LNCAP (cell line): ENCODE results near the gene CAMTA1.

Source experiments
- TF ChIP-seq, protein P1 (sequence below): fragments of 450-650 bp; IDR thresholded peaks from 2 replicates; pipeline ENCODE4 v1.5.1; 2017; ENCODE audit warnings: mild to moderate bottlenecking

The CAMTA1 gene

DNA sequence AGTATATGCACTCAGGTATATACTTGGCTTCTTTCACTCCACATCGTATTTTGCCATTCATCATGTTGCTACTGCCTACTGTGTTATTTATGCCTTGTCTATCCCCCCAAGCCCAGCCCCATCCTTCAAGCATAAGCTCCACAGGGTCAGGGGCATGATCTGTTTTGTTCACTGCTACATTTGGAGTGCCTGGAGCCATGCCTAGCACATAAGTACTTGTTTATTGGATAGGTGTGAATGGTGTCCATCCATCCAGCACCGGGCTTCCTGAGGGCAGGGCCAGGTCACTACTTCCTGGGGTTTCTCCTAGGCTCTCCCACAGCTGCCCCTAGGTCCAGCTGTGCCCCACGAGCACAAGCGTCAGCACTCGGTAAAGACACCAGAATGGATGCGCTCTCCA, 696.8 kb downstream of the CAMTA1 start:
- TF ChIP-seq, protein P1, sequence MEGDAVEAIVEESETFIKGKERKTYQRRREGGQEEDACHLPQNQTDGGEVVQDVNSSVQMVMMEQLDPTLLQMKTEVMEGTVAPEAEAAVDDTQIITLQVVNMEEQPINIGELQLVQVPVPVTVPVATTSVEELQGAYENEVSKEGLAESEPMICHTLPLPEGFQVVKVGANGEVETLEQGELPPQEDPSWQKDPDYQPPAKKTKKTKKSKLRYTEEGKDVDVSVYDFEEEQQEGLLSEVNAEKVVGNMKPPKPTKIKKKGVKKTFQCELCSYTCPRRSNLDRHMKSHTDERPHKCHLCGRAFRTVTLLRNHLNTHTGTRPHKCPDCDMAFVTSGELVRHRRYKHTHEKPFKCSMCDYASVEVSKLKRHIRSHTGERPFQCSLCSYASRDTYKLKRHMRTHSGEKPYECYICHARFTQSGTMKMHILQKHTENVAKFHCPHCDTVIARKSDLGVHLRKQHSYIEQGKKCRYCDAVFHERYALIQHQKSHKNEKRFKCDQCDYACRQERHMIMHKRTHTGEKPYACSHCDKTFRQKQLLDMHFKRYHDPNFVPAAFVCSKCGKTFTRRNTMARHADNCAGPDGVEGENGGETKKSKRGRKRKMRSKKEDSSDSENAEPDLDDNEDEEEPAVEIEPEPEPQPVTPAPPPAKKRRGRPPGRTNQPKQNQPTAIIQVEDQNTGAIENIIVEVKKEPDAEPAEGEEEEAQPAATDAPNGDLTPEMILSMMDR: no peak

DNA sequence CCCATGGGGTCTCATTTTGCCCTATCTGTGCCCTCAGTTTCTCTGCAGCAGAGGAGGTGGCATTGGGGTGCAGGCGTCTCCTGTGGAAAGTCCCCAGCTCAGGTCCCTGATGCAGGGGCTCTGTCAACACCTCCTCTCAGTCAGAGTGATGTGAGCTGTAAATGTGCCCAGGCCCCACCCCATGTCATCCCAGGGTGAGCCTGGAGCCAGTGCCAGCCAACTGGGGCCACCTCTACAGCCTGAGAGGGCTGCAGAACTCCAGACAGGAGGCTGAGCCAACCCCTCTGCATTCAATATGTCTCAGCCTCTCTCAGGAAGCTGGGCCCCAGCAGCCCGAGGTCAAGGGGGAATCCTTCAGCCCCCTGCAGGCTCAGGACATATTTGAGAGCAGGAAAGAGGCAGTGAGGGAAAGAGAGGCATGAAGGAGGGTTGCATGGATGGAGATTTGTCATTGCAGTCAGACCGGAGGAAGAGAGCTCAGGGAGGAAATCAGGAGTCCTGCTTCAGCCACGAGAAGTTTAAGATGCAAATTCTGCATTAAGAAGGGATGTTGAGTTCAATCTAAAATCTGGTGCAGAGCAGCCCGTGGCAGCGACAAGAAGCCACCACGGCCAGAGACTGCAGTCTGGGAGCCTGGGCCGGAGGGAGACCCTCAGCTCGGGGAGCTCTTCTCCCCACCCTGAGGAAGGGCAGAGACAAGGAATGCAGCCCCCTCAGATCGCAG, 697.7 kb downstream of the CAMTA1 start:
- TF ChIP-seq, protein P1: no peak

DNA sequence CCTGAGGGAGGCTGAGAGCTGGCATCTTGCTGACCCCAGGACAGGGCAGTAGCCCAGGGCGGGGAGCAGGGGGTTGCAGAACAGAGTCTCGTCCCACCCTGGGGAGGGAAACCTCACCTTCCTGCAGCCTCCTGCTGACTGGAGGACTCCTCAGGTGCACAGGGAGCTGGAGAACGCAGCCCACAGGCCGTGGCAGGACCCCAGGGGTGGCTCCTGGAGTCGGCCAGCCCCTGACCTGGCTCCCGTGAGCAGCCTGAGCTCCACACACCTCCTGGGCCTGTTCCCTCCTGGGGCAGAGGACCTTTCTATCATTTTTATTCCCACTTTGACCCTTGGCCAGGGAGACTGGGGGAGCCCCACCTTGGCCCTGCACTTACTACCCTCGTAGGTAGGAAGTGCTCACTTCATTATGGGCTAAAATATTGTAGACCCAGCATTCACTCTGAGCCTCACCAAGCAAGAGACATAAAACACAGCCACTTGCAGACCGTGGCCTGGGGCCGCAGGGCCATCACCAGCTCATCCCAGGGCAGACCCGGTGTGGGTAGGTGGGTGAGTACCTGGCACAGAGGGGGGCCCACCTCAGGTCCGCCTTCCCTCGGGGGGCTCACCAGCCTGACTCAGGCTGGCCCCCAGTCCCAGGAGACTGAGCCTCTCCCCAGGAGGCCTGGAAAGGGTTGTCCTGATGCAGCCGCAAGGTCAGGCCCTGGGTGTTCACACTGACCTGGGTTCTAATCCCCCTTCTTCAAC, 698.6 kb downstream of the CAMTA1 start:
- TF ChIP-seq, protein P1: no peak

DNA sequence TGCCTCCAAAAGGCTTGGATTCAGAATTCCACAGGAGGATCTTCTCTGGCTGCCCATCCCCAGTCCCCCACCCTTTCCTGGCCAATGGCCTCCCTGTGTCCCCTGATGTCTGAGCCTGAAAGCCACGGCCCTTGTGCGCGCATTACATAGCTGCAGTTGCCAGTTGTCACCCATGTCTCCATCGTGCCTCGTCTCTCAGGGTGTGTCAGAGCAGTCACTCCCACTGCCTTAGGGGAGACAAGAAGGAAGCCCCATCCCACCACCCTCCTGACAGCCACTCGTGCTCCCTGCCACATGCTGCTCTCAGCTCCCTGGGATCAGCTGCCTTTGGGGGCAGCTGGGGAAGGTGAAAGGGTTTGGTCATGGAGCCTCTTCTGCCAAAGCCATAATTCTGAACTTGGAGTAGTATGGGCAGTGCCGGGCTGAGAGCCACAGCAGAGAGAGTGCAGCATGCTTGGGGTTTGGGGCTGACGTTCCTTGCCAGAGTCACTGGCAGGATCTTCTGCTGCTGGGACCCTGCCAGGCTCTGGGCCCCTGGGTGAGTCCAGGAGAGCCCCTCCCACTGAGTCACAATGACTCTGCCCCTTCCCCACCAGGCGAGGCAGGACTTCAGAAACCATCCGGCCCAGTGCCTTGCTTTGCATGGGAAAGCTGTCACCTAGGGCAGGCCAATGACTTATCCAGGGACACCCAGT, 700.0 kb downstream of the CAMTA1 start:
- TF ChIP-seq, protein P1: no peak

DNA sequence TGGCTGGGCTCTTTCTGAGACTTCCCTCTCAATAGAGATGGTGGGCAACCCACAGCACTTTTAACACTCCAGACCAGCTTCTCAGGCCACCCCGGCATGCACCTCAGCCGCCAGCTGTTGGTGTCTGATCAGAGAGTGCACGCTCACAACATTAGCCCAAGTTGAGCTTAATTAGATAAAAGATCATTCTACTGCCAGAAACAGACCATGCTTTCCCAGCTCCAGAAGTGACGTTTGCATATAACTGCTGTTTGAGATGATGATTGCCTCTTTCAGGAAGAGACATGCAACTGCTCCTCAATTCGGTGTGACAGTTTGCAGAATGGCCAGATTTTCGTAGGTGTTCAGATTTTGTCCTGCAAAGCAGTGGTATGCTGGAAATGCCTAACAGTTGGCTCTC, 700.6 kb downstream of the CAMTA1 start:
- TF ChIP-seq, protein P1: no peak

DNA sequence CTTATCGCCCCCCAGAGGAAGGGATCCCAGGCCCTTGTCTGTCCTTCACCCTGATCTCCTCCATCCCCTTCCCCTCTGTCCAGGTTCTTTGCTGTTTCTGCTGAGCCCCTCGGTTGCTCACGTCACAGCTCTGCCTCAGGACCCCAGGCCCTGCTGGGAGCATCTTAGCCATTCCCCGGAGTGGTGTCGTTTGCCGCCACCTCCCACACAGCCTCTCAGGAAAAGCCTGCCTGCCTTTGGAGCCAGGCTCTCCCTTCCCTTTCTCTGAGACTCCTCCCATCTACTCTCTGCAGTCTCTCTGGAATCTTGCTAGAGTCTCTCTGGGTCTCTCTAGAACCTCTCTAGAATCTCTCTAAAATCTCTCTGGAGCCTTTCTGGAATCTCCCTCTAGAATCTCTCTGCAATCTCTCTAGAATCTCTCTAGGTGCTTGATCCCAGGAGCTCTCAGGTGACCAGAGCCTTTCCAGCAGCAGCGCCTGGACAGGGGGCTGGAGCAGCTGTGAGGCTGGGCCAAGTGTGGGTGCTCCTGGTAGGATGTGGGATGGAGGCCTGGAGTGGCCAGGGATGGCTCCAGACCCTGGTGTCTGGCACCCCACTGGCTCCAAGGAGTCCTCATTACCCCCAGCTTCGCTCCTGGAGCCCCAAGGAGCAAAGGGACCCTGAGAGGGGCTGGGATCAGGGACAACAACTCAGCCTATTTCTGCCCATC, 702.7 kb downstream of the CAMTA1 start:
- TF ChIP-seq, protein P1: no peak

DNA sequence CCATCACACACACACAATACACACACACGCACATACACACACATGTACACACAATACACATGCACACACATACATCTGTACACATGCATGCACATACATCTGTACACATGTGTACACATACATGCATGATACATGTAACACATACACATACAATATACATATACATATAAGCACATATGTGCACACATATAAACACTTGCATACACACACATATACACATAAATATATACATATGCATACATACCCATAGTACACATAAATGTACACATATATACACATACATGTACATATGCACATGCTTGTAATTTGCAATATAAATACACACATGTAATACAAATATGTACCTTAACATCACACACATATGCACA, 703.2 kb downstream of the CAMTA1 start:
- TF ChIP-seq, protein P1: no peak
